Right cardiac atrium (tissue), 5 donors: ENCODE measurements around the gene GRK1. TPM values are rescaled to one million over a fixed set of nuclear protein-coding genes. Genes with fewer than 3 reads are reported as not detected.
"Not testable (repeated sequence)": the region's sequence is repeated elsewhere in the genome, so short reads cannot be mapped to it uniquely, and the experiment has no call there.

ENCODE experiments used
- ATAC-seq, 2 donors: fragments of 200-7000 bp; cut with Tn5 transposase; one replicate each; pipeline versions ENCODE4 v1.8.0 to v1.9.1; 2020; ENCODE audit warnings: moderate library complexity in 2 of 2, mild to moderate bottlenecking in 1 of 2
- DNase-seq, 3 donors: peaks; one replicate each; pipeline ENCODE4 v3.0.0-alpha.2; 2020
- H3K27ac ChIP-seq: one replicate; pipeline ENCODE4 v1.5.1; 2013; ENCODE audit warnings: mild to moderate bottlenecking, low read length, control low read depth, moderate library complexity
- H3K27me3 ChIP-seq: one replicate; pipeline ENCODE4 v1.6.1; 2013; ENCODE audit not compliant: control insufficient read depth, insufficient read depth
- H3K4me1 ChIP-seq: one replicate; pipeline ENCODE4 v1.6.1; 2013; ENCODE audit warnings: low read length; ENCODE audit not compliant: control insufficient read depth, insufficient read depth
- H3K4me3 ChIP-seq: one replicate; pipeline ENCODE4 v1.5.1; 2013; ENCODE audit warnings: low read length, control low read depth
- H3K9me3 ChIP-seq: one replicate; pipeline ENCODE4 v1.6.1; 2013; ENCODE audit warnings: low read length; ENCODE audit not compliant: control insufficient read depth
- WGBS: extraction: QIAGEN DNeasy Blood & Tissue Kit; methylation state at CpG from one replicate; pipeline ENCODE4 v1.1.7; 2013; 5-methylcytosine and 5-hydroxymethylcytosine counted together
- intact Hi-C, 4 donors: fragments of 100-400 bp; cut with DNase I; formaldehyde crosslinking; loops; one replicate each; pipeline versions ENCODE4 v1.11.0 to v1.14.0; 2022 to 2023
- polyA plus RNA-seq: library from polyadenylated mRNA; stranded (reverse); fragments of 200-250 nt; gene quantifications from one replicate; pipeline ENCODE4 v1.2.3, GENCODE V29; 2013
- total RNA-seq, 4 donors: library from RNA; stranded (reverse); fragmentation: NEBNext Ultra II Directional; extraction: Animal tissue kit (Norgen Biotek cat#: 25700); gene quantifications; one replicate each; pipeline ENCODE4 v1.2.1, GENCODE V29; 2021
- donor health status: healthy with polysubstance abuse.
- donor health status: DM: no; HTN: yes; CAD: no.
- donor health status: DM: no; HTN: no; CAD: no.
- donor health status: DM: no; HTN: yes; CAD: no; lungs with severe emphysema.
- donor health status: DM: yes; HTN: yes; CAD: no.

Gene GRK1
- total and polyA plus RNA-seq, 5 donors, result 0.24 to 0.66 (median 0.43) TPM; not detected in 2

DNA sequence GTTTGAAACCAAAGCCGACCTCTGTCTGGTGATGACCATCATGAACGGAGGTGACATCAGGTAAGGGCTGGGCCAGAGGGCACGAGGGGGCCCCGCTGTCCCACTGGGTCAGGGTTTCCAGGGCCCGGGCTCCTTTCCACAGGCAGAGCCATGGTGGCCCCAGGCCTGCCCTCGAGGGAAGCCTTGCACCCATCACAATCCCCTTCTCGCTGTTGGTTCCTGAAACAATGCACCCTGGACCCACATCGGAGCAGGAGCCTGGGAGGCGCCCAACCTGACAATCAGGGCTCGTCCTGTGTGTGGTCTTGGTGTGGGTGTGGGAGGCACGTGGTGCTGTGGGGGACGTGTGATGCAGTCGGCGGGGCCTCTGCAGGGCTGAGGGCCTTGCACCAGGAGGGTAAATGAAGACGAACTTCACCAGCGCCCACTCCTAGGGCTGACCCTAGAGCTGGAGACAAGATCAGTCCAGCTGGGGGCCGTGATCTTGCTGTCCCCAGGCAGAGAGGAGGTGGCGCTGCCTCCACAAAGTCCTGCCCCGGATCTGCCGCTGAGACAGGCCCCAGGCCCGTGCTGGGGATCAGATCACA is 2.8 kb downstream of the GRK1 start:
- H3K4me3 ChIP-seq, result no peak overlapping the region
- no peak overlapping the region for H3K27ac ChIP-seq
- H3K4me1 ChIP-seq, result no peaks in the 10 kb centered on the region
- 83% methylated on average over 21 of the region's 21 CpGs for WGBS
- no peaks in the 10 kb centered on the region for H3K9me3 ChIP-seq
- DNase-seq, result peak in 2 of 3 donors; percentile 26 to 43
- intact Hi-C loops, result no loop called here
- H3K27me3 ChIP-seq, result no peaks in the 10 kb centered on the region
- ATAC-seq, result no peak

GRCh38 chr13:113670541-113670940 is 3.5 kb downstream of the GRK1 start:
- DNase-seq (peak in 2 of 3 donors; percentile 38 to 44), ATAC-seq (no peak)
- H3K4me3 ChIP-seq, result no peak overlapping the region
- H3K27ac ChIP-seq, result no peak overlapping the region
- intact Hi-C loops, result no loop called here
- WGBS, result 93% methylated on average over 19 of the region's 19 CpGs
- H3K4me1 ChIP-seq, result no peaks in the 10 kb centered on the region
- no peaks in the 10 kb centered on the region for H3K27me3 ChIP-seq
- no peaks in the 10 kb centered on the region for H3K9me3 ChIP-seq

DNA sequence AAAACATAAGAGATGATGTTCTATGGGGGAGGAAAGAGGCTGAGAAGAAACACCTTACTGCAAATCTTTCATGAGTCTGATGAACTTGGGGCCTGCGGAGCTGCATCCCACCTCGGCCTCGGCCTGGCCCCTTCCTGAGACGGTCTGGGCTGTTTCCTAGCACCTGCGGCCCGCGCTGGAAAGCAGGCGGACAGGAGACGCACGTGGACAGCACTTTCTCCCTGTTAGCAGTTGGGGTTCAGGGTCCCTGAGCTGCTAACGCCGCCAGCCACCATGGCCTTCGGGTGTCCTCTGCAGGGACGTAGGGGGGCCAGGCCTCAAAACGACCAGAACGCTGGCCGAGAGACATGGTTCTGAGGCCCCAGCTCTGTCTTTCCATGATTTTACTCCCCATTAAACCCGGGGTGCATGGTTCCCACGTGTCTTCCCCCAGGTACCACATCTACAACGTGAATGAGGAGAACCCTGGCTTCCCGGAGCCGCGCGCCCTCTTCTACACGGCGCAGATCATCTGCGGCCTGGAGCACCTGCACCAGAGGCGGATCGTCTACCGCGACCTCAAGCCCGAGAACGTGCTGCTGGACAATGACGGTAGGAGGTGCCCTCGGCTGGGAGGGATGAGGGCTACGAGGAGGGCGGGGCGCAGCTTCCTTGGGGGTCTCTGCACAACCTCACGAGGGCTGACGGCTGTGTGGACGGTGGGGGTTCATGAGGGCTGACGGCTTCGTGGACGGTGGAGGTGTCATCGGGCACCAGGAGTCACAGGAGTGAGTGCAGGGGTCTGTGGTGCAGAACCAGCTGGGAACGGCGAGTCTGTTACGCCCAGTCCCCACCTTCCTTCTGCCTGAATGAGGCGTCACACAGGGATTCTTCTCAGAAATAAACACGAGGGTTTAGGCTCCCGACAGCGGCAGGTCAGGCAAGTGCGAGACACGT is 4.3 kb downstream of the GRK1 start:
- peak in 2 of 3 donors; percentile 20 to 40 for DNase-seq
- peak in 1 of 2 donors; percentile 16 for ATAC-seq
- Histone ChIP-seq H3K27ac (no peak overlapping the region), H3K4me3 (no peak overlapping the region), H3K4me1 (no peaks in the 10 kb centered on the region), H3K9me3 (no peaks in the 10 kb centered on the region), H3K27me3 (no peaks in the 10 kb centered on the region)
- intact Hi-C loops, result no loop called here
- 92% methylated on average over 54 of the region's 54 CpGs for WGBS

DNA sequence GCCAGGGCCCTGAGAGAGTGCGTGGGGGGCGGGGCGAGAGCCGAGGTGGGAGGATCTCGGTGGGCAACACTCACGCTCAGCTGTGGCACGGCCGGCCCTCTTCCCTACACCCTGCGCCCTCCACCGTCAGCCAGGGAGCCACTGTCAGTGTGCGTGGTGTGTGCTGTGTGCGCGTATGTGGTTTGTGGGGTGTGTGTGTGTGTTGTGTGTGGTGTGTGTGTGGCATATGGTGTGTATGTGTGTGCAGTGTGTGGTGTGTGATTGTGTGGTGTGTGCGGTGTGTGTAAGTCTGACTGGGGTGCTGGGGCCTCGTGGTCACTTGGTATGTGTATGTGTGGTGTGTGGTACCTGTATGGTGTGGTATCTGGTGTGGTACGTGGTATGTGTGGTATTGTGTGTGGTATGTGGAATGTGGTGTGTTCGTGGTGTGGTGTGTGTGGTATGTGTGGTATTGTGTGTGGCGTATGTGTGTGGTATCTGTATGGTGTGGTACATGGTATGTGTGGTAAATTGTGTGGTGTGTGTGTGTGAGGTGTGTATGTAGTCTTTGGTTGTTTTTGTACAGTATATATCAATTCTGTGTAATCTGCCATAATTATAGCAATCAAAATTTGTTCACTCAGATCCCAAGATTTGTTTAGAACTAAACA is 5.1 kb downstream of the GRK1 start:
- peak; percentile 33 to 61 for ATAC-seq
- Histone ChIP-seq H3K9me3 (no peaks in the 10 kb centered on the region), H3K4me3 (no peak overlapping the region), H3K4me1 (no peaks in the 10 kb centered on the region), H3K27me3 (no peaks in the 10 kb centered on the region), H3K27ac (no peak overlapping the region)
- WGBS, result 84% methylated on average over 18 of the region's 18 CpGs
- DNase-seq, result peak in 2 of 3 donors; percentile 32
- intact Hi-C loops, result no loop called here

GRCh38 chr13:113722921-113723320 is 55.9 kb downstream of the GRK1 start:
- H3K9me3 ChIP-seq, result no peaks in the 10 kb centered on the region
- 54% methylated on average over 9 of the region's 11 CpGs for WGBS
- intact Hi-C loops, result no loop called here
- DNase-seq, result no peak
- no peak overlapping the region for H3K4me3 ChIP-seq
- no peak for ATAC-seq
- H3K27me3 ChIP-seq, result no peaks in the 10 kb centered on the region
- H3K27ac ChIP-seq, result no peak overlapping the region
- H3K4me1 ChIP-seq, result no peaks in the 10 kb centered on the region

GRCh38 chr13:113723410-113724015 is 56.5 kb downstream of the GRK1 start:
- H3K27me3 ChIP-seq, result no peaks in the 10 kb centered on the region
- ATAC-seq (peak in 1 of 2 donors; percentile 7), DNase-seq (no peak)
- H3K4me3 ChIP-seq, result no peak overlapping the region
- no peaks in the 10 kb centered on the region for H3K4me1 ChIP-seq
- H3K9me3 ChIP-seq, result no peaks in the 10 kb centered on the region
- intact Hi-C loops, result no loop called here
- WGBS, result 73% methylated on average over 13 of the region's 13 CpGs
- H3K27ac ChIP-seq, result no peak overlapping the region

DNA sequence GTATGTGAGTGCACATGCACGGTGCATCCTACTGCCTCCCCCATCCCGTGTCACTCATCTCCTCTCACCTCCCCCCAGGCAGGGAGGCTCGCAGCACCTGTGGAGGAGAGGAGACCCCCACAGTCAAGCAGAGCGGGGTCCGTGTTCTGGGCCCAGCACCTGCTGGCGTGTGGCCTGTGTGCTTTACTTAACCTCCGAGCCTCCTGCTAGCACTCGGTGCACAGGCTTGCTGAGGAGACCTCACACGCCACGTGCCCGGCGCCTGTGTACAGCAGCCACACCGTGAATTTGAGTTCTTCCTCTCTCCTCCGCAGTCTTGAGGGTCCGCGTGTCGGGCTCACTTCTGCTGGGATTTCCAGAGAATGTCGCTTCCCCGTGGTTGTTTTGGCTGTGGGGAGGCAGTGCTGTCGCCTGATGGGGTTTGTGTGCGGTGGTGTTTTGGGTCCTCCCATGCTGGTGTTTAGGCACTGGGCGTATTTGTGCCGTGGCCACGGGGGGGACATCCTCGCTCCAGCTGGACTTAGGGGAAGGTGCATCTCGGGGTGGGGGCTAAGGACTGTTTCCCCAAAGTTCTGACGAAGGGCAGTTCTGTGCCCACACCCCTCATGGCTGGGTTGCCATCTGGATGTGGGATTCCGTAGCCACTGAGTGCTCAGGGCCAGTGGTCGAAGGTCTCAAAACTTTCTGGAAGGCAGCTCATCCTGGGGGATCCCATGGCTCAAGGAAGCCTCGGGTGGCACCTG is 57.2 kb downstream of the GRK1 start:
- peak overlapping the region; percentile 78 for H3K27ac ChIP-seq
- peak in 1 of 3 donors; percentile 44 for DNase-seq
- peak; percentile 9 to 28 for ATAC-seq
- no peaks in the 10 kb centered on the region for H3K27me3 ChIP-seq
- 74% methylated on average over 30 of the region's 30 CpGs for WGBS
- no peak overlapping the region for H3K4me3 ChIP-seq
- intact Hi-C loops, result no loop called here
- no peaks in the 10 kb centered on the region for H3K4me1 ChIP-seq
- no peaks in the 10 kb centered on the region for H3K9me3 ChIP-seq

- peak overlapping the region; percentile 17 for H3K4me3 ChIP-seq
- peak overlapping the region; percentile 78 for H3K27ac ChIP-seq
- intact Hi-C loops, result no loop called here
- H3K4me1 ChIP-seq, result no peaks in the 10 kb centered on the region
- 3% methylated on average over 36 of the region's 36 CpGs for WGBS
- no peaks in the 10 kb centered on the region for H3K9me3 ChIP-seq
- DNase-seq, result peak; percentile 78 to 94 (median 89)
- peak; percentile 91 to 93 for ATAC-seq
- no peaks in the 10 kb centered on the region for H3K27me3 ChIP-seq
Observed at GRCh38 chr13:113724780-113725315, 57.8 kb downstream of the GRK1 start.

DNA sequence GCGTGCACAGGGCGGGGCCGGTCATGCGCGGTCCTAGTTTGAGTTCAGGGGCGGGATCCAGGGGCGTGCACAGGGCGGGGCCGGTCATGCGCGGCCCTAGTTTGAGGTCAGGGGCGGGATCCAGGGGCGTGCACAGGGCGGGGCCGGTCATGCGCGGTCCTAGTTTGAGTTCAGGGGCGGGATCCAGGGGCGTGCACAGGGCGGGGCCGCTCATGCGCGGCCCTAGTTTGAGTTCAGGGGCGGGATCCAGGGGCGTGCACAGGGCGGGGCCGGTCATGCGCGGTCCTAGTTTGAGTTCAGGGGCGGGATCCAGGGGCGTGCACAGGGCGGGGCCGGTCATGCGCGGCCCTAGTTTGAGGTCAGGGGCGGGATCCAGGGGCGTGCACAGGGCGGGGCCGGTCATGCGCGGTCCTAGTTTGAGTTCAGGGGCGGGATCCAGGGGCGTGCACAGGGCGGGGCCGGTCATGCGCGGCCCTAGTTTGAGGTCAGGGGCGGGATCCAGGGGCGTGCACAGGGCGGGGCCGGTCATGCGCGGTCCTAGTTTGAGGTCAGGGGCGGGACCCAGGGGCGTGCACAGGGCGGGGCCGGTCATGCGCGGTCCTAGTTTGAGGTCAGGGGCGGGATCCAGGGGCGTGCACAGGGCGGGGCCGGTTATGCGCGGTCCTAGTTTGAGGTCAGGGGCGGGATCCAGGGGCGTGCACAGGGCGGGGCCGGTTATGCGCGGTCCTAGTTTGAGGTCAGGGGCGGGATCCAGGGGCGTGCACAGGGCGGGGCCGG is 58.5 kb downstream of the GRK1 start:
- ATAC-seq, H3K27ac ChIP-seq, intact Hi-C loops, H3K4me1 ChIP-seq, H3K4me3 ChIP-seq, H3K9me3 ChIP-seq, H3K27me3 ChIP-seq: not testable (repeated sequence)
- WGBS, result 3% methylated on average over 32 of the region's 75 CpGs
- DNase-seq, result peak; percentile 56 to 89 (median 81)
